Erythroblast (primary cell): Measurements from ENCODE around the gene LRRC3.

ENCODE experiments used
- GATA1 ChIP-seq: IDR thresholded peaks from 2 replicates; pipeline ENCODE4 v1.6.1; 2011; ENCODE audit warnings: low read depth, mild to moderate bottlenecking, control low read depth, low read length, moderate library complexity
- POLR2A ChIP-seq: IDR thresholded peaks from 2 replicates; pipeline ENCODE4 v1.6.1; 2011; ENCODE audit warnings: mild to moderate bottlenecking, low read length

DNA sequence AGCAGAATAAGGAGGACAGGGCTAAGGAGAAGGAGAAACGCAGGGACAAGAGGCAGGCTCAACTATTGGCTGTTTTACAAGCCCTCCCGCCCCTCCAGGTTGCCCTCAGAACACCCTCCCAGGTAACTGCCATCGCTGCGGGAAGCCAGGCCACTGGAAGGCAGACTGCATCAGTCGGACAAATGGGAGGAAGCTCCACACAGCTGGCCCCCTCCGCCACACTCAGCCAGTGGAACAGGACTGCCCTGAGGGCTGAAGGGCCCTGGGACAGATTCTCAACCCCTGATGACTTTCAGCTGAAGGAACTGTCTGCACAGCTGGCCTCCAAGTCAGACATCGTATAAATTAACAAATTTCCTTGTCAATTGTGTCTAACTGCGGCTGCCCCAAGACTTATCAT lies 21.8 kb downstream of the LRRC3 start:
- no peak for TF ChIP-seq POLR2A
- TF ChIP-seq GATA1: no peak
